ENCODE measurements around the gene MYO15B.

The MYO15B gene

GRCh38 chr17:75549246-75550138 lies 38.1 kb upstream of the MYO15B start:
- DNase-seq (ENCODE audit: low read depth, low spot score) = peak; percentile 57
- H3K27ac ChIP-seq (ENCODE audit: low read length) = no peak overlapping the region
- peak overlapping the region; percentile 31; the same call in 1 of the 2 replicates for H3K4me3 ChIP-seq (ENCODE audit: low read length)

GRCh38 chr17:75550139-75550465 lies 37.5 kb upstream of the MYO15B start:
- Histone ChIP-seq H3K9me3 (ENCODE audit: control insufficient read depth, insufficient read depth, low read length) (no peaks in the 10 kb centered on the region), H3K4me3 (ENCODE audit: low read length) (peak overlapping the region; percentile 31; the same call in 1 of the 2 replicates), H3K27ac (ENCODE audit: low read length) (no peak overlapping the region), H3K27me3 (ENCODE audit: control insufficient read depth, insufficient read depth, low read length) (no peaks in the 10 kb centered on the region), H3K36me3 (ENCODE audit: control insufficient read depth, insufficient read depth, low read length) (no peaks in the 10 kb centered on the region), H3K4me1 (ENCODE audit: control insufficient read depth, insufficient read depth, low read length) (peaks cover 7% of the 10 kb centered on the region)
- DNase-seq (ENCODE audit: low read depth, low spot score) = no peak
- no CpG with 5 or more reads among the region's 4 CpGs for WGBS (ENCODE audit: insufficient coverage, insufficient read length)

More at GRCh38 chr17:75549246-75550138, 38.1 kb upstream of the MYO15B start:
- Histone ChIP-seq H3K9me3 (ENCODE audit: control insufficient read depth, insufficient read depth, low read length) (no peaks in the 10 kb centered on the region), H3K27me3 (ENCODE audit: control insufficient read depth, insufficient read depth, low read length) (no peaks in the 10 kb centered on the region), H3K36me3 (ENCODE audit: control insufficient read depth, insufficient read depth, low read length) (no peaks in the 10 kb centered on the region), H3K4me1 (ENCODE audit: control insufficient read depth, insufficient read depth, low read length) (peaks cover 7% of the 10 kb centered on the region)
- no CpG with 5 or more reads among the region's 22 CpGs for WGBS (ENCODE audit: insufficient coverage, insufficient read length)

- Histone ChIP-seq H3K9me3 (ENCODE audit: control insufficient read depth, insufficient read depth, low read length) (no peaks in the 10 kb centered on the region), H3K4me1 (ENCODE audit: control insufficient read depth, insufficient read depth, low read length) (peaks cover 7% of the 10 kb centered on the region), H3K4me3 (ENCODE audit: low read length) (no peak overlapping the region), H3K27me3 (ENCODE audit: control insufficient read depth, insufficient read depth, low read length) (no peaks in the 10 kb centered on the region), H3K27ac (ENCODE audit: low read length) (no peak overlapping the region), H3K36me3 (ENCODE audit: control insufficient read depth, insufficient read depth, low read length) (no peaks in the 10 kb centered on the region)
- DNase-seq (ENCODE audit: low read depth, low spot score) = no peak
- no CpG with 5 or more reads among the region's 7 CpGs for WGBS (ENCODE audit: insufficient coverage, insufficient read length)
Observed at GRCh38 chr17:75551266-75551665, 36.3 kb upstream of the MYO15B start.

- no peak for DNase-seq (ENCODE audit: low read depth, low spot score)
- no peaks in the 10 kb centered on the region for H3K9me3 ChIP-seq (ENCODE audit: control insufficient read depth, insufficient read depth, low read length)
Observed at GRCh38 chr17:75552425-75553294, 34.9 kb upstream of the MYO15B start.

GRCh38 chr17:75553295-75554110 lies 34.1 kb upstream of the MYO15B start:
- Histone ChIP-seq H3K4me3 (ENCODE audit: low read length) (no peak overlapping the region), H3K27ac (ENCODE audit: low read length) (no peak overlapping the region), H3K27me3 (ENCODE audit: control insufficient read depth, insufficient read depth, low read length) (no peaks in the 10 kb centered on the region), H3K4me1 (ENCODE audit: control insufficient read depth, insufficient read depth, low read length) (peaks cover 7% of the 10 kb centered on the region), H3K9me3 (ENCODE audit: control insufficient read depth, insufficient read depth, low read length) (no peaks in the 10 kb centered on the region), H3K36me3 (ENCODE audit: control insufficient read depth, insufficient read depth, low read length) (no peaks in the 10 kb centered on the region)
- DNase-seq (ENCODE audit: low read depth, low spot score) = no peak
- WGBS (ENCODE audit: insufficient coverage, insufficient read length) = no CpG with 5 or more reads among the region's 8 CpGs

More at GRCh38 chr17:75552425-75553294, 34.9 kb upstream of the MYO15B start:
- no peaks in the 10 kb centered on the region for H3K36me3 ChIP-seq (ENCODE audit: control insufficient read depth, insufficient read depth, low read length)
- no peaks in the 10 kb centered on the region for H3K27me3 ChIP-seq (ENCODE audit: control insufficient read depth, insufficient read depth, low read length)
- no peak overlapping the region for H3K4me3 ChIP-seq (ENCODE audit: low read length)
- no peak overlapping the region for H3K27ac ChIP-seq (ENCODE audit: low read length)
- H3K4me1 ChIP-seq (ENCODE audit: control insufficient read depth, insufficient read depth, low read length) = peaks cover 7% of the 10 kb centered on the region
- no CpG with 5 or more reads among the region's 14 CpGs for WGBS (ENCODE audit: insufficient coverage, insufficient read length)

GRCh38 chr17:75555679-75556153 lies 31.9 kb upstream of the MYO15B start:
- no peak overlapping the region for H3K4me3 ChIP-seq (ENCODE audit: low read length)
- no peak for DNase-seq (ENCODE audit: low read depth, low spot score)
- peaks cover 1% of the 10 kb centered on the region; the same call in 1 of the 2 replicates for H3K4me1 ChIP-seq (ENCODE audit: control insufficient read depth, insufficient read depth, low read length)
- no peaks in the 10 kb centered on the region for H3K27me3 ChIP-seq (ENCODE audit: control insufficient read depth, insufficient read depth, low read length)
- no peaks in the 10 kb centered on the region for H3K9me3 ChIP-seq (ENCODE audit: control insufficient read depth, insufficient read depth, low read length)
- no CpG with 5 or more reads among the region's 21 CpGs for WGBS (ENCODE audit: insufficient coverage, insufficient read length)
- H3K27ac ChIP-seq (ENCODE audit: low read length) = no peak overlapping the region
- H3K36me3 ChIP-seq (ENCODE audit: control insufficient read depth, insufficient read depth, low read length) = peaks cover 3% of the 10 kb centered on the region; the same call in 1 of the 2 replicates

GRCh38 chr17:75557075-75557851 lies 30.3 kb upstream of the MYO15B start:
- Histone ChIP-seq H3K9me3 (ENCODE audit: control insufficient read depth, insufficient read depth, low read length) (no peaks in the 10 kb centered on the region), H3K4me1 (ENCODE audit: control insufficient read depth, insufficient read depth, low read length) (no peaks in the 10 kb centered on the region), H3K27ac (ENCODE audit: low read length) (no peak overlapping the region), H3K4me3 (ENCODE audit: low read length) (no peak overlapping the region), H3K27me3 (ENCODE audit: control insufficient read depth, insufficient read depth, low read length) (no peaks in the 10 kb centered on the region), H3K36me3 (ENCODE audit: control insufficient read depth, insufficient read depth, low read length) (peaks cover 3% of the 10 kb centered on the region; the same call in 1 of the 2 replicates)
- no peak for DNase-seq (ENCODE audit: low read depth, low spot score)
- no CpG with 5 or more reads among the region's 15 CpGs for WGBS (ENCODE audit: insufficient coverage, insufficient read length)

GRCh38 chr17:75557852-75558665 lies 29.5 kb upstream of the MYO15B start:
- peaks cover 7% of the 10 kb centered on the region; the same call in 1 of the 2 replicates for H3K36me3 ChIP-seq (ENCODE audit: control insufficient read depth, insufficient read depth, low read length)
- DNase-seq (ENCODE audit: low read depth, low spot score) = no peak
- no peak overlapping the region for H3K4me3 ChIP-seq (ENCODE audit: low read length)
- no peaks in the 10 kb centered on the region for H3K27me3 ChIP-seq (ENCODE audit: control insufficient read depth, insufficient read depth, low read length)
- WGBS (ENCODE audit: insufficient coverage, insufficient read length) = no CpG with 5 or more reads among the region's 18 CpGs
- no peaks in the 10 kb centered on the region for H3K4me1 ChIP-seq (ENCODE audit: control insufficient read depth, insufficient read depth, low read length)
- H3K9me3 ChIP-seq (ENCODE audit: control insufficient read depth, insufficient read depth, low read length) = no peaks in the 10 kb centered on the region
- H3K27ac ChIP-seq (ENCODE audit: low read length) = no peak overlapping the region

Measured in iPS DF 6.9 (cell line).